SK-N-SH (cell line): ENCODE results near the gene DDC. TPM values are rescaled to one million over a fixed set of nuclear protein-coding genes. Genes with fewer than 3 reads are reported as not detected.

Experiments used
- CTCF ChIA-PET: fragments of 300-600, 350-600 bp; formaldehyde crosslinking; extraction: SDS; loops from one replicate; lab custom pipeline; 2021; lab: Yijun Ruan, JAX
- POLR2A ChIA-PET: fragments of 350-600 bp; sonication (Branson Sonifier 250); formaldehyde crosslinking; extraction: SDS; loops from one replicate; lab custom pipeline; 2020; ENCODE audit warnings: antibody characterized with exemption, inconsistent platforms; lab: Yijun Ruan, JAX
- DNase-seq: peaks from one replicate; pipeline ENCODE4 v3.0.0; 2012
- H2AFZ ChIP-seq: fragments of 200-600 bp; sonication (generic); 2 replicates; pipeline ENCODE4 v1.8.1; 2016; ENCODE audit warnings: antibody characterized with exemption, mild to moderate bottlenecking, low read depth
- H3F3A ChIP-seq: fragments of 200-600 bp; sonication (generic); replicated peaks from 2 replicates; pipeline ENCODE3; 2016; ENCODE audit warnings: antibody characterized with exemption, mild to moderate bottlenecking; ENCODE audit not compliant: insufficient read depth
- H3K27ac ChIP-seq, 2 experiments: fragments of 200-500 bp in 1 of 2; fragments of 200-600 bp in 1 of 2; sonication (Bioruptor generic) in 1 of 2; sonication (generic), shearing (Covaris generic) in 1 of 2; 2 replicates each; pipeline versions ENCODE4 v1.5.1 to v1.6.1; 2014 to 2016; ENCODE audit warnings: low read depth in 2 of 2, inconsistent platforms in 1 of 2, low read length in 1 of 2, mild to moderate bottlenecking in 1 of 2, mixed read lengths in 1 of 2
- H3K27me3 ChIP-seq: fragments of 200-600 bp; sonication (generic), shearing (Covaris generic); 2 replicates; pipeline ENCODE4 v1.6.1; 2016; ENCODE audit warnings: mixed run types; ENCODE audit not compliant: insufficient read depth
- H3K36me3 ChIP-seq, 2 experiments: fragments of 200-500 bp in 1 of 2; fragments of 200-600 bp in 1 of 2; sonication (Bioruptor generic) in 1 of 2; sonication (generic) in 1 of 2; replicated peaks in 1 of 2; 2 replicates each; pipeline versions ENCODE3 to v1.5.1; 2014 to 2016; ENCODE audit warnings: low read length in 1 of 2, mild to moderate bottlenecking in 1 of 2; ENCODE audit not compliant: insufficient read depth in 2 of 2, control insufficient read depth in 1 of 2
- H3K4me1 ChIP-seq, 2 experiments: fragments of 200-500 bp in 1 of 2; fragments of 200-600 bp in 1 of 2; sonication (Bioruptor generic) in 1 of 2; sonication (generic), shearing (Covaris generic) in 1 of 2; 2 replicates each; pipeline versions ENCODE4 v1.5.1 to v1.6.1; 2014 to 2016; ENCODE audit warnings: low read depth in 1 of 2, low read length in 1 of 2, mixed run types in 1 of 2; ENCODE audit not compliant: insufficient read depth in 2 of 2, control insufficient read depth in 1 of 2
- H3K4me2 ChIP-seq: fragments of 200-600 bp; sonication (generic), shearing (Covaris generic); 2 replicates; pipeline ENCODE4 v1.6.1; 2017; ENCODE audit warnings: mixed run types
- H3K4me3 ChIP-seq, 2 experiments: fragments of 200-500 bp in 1 of 2; fragments of 200-600 bp in 1 of 2; sonication (Bioruptor generic) in 1 of 2; sonication (generic), shearing (Covaris generic) in 1 of 2; 2 replicates each; pipeline versions ENCODE4 v1.5.1 to v1.8.1; 2014 to 2016; ENCODE audit warnings: low read depth in 2 of 2, inconsistent platforms in 1 of 2, low read length in 1 of 2, mild to moderate bottlenecking in 1 of 2, mixed read lengths in 1 of 2, moderate library complexity in 1 of 2
- H3K79me2 ChIP-seq: fragments of 200-600 bp; sonication (generic); 2 replicates; pipeline ENCODE4 v1.8.1; 2017; ENCODE audit warnings: mild to moderate bottlenecking; ENCODE audit not compliant: insufficient read depth
- H3K9ac ChIP-seq: fragments of 200-600 bp; sonication (generic); 2 replicates; pipeline ENCODE4 v1.6.1; 2017; ENCODE audit warnings: mixed run types
- H3K9me2 ChIP-seq: fragments of 200-600 bp; sonication (generic); 2 replicates; pipeline ENCODE4 v1.6.1; 2017; ENCODE audit warnings: mixed run types
- H3K9me3 ChIP-seq: fragments of 200-600 bp; sonication (generic); 2 replicates; pipeline ENCODE4 v1.6.1; 2017; ENCODE audit warnings: mixed run types, mild to moderate bottlenecking, moderate library complexity
- H4K20me1 ChIP-seq: fragments of 200-600 bp; sonication (generic); 2 replicates; pipeline ENCODE4 v1.6.1; 2017; ENCODE audit warnings: mild to moderate bottlenecking, mixed run types; ENCODE audit not compliant: insufficient read depth
- CHD2 ChIP-seq: fragments of 150-350 bp; IDR thresholded peaks from 2 replicates; pipeline ENCODE4 v1.6.1; 2018; ENCODE audit warnings: low read length; ENCODE audit not compliant: partially characterized antibody
- EP300 ChIP-seq, 2 experiments: IDR thresholded peaks; 2 replicates each; pipeline versions ENCODE4 v1.4.0 to v1.6.1; 2012; ENCODE audit warnings: borderline replicate concordance in 1 of 2, low read depth in 1 of 2, low read length in 1 of 2
- EZH2phosphoT487 ChIP-seq: fragments of 200-600 bp; sonication (generic); IDR thresholded peaks from 2 replicates; pipeline ENCODE4 v1.6.1; 2017; ENCODE audit warnings: low read depth, mixed run types, mild to moderate bottlenecking, antibody characterized with exemption, moderate library complexity, borderline replicate concordance
- FOXJ3 ChIP-seq: sonication (generic); formaldehyde crosslinking; IDR thresholded peaks from 2 replicates; pipeline ENCODE4 v1.5.1; 2020; ENCODE audit warnings: mild to moderate bottlenecking, missing genetic modification reagents
- FOXM1 ChIP-seq: IDR thresholded peaks from 2 replicates; pipeline ENCODE4 v1.4.0; 2012; ENCODE audit warnings: low read depth, mild to moderate bottlenecking
- GABPA ChIP-seq: IDR thresholded peaks from 2 replicates; pipeline ENCODE4 v1.4.0; 2012; ENCODE audit warnings: low read depth, mild to moderate bottlenecking
- GATA2 ChIP-seq: sonication (generic); formaldehyde crosslinking; IDR thresholded peaks from 2 replicates; pipeline ENCODE4 v1.5.0; 2020; ENCODE audit warnings: mild to moderate bottlenecking, missing genetic modification reagents
- JUND ChIP-seq: IDR thresholded peaks from 2 replicates; pipeline ENCODE4 v1.4.0; 2012
- MAX ChIP-seq: IDR thresholded peaks from 2 replicates; pipeline ENCODE4 v1.4.0; 2012; ENCODE audit warnings: low read depth
- MEF2A ChIP-seq: IDR thresholded peaks from 2 replicates; pipeline ENCODE4 v1.4.0; 2012; ENCODE audit warnings: low read depth, borderline replicate concordance
- MXI1 ChIP-seq: IDR thresholded peaks from 2 replicates; pipeline ENCODE4 v1.6.1; 2012; ENCODE audit warnings: mild to moderate bottlenecking, low read depth, low read length, improper control_type of control experiment
- NFIC ChIP-seq: IDR thresholded peaks from 2 replicates; pipeline ENCODE4 v1.4.0; 2012; ENCODE audit warnings: borderline replicate concordance
- NRF1 ChIP-seq: IDR thresholded peaks from 2 replicates; pipeline ENCODE4 v1.6.1; 2012; ENCODE audit warnings: low read depth, mild to moderate bottlenecking, low read length
- PBX3 ChIP-seq: IDR thresholded peaks from 2 replicates; pipeline ENCODE4; 2012
- POLR2AphosphoS5 ChIP-seq: IDR thresholded peaks from 2 replicates; pipeline ENCODE4 v1.6.1; 2012; ENCODE audit warnings: low read depth, low read length
- RFX5 ChIP-seq: IDR thresholded peaks from 2 replicates; pipeline ENCODE4 v1.6.1; 2012; ENCODE audit warnings: mild to moderate bottlenecking, improper control_type of control experiment, low read length
- RXRA ChIP-seq: IDR thresholded peaks from 2 replicates; pipeline ENCODE4 v1.4.0; 2012; ENCODE audit warnings: low read depth, mild to moderate bottlenecking, borderline replicate concordance
- SMC3 ChIP-seq: IDR thresholded peaks from 2 replicates; pipeline ENCODE4 v1.6.1; 2012; ENCODE audit warnings: low read depth, low read length, improper control_type of control experiment
- TAF1 ChIP-seq: IDR thresholded peaks from 2 replicates; pipeline ENCODE4 v1.6.1; 2012; ENCODE audit warnings: low read depth, mild to moderate bottlenecking, low read length, moderate library complexity, borderline replicate concordance
- TEAD4 ChIP-seq: IDR thresholded peaks from 2 replicates; pipeline ENCODE4 v1.4.0; 2012; ENCODE audit warnings: mild to moderate bottlenecking, borderline replicate concordance; ENCODE audit not compliant: insufficient read depth
- USF1 ChIP-seq: IDR thresholded peaks from 2 replicates; pipeline ENCODE4 v1.4.0; 2012; ENCODE audit warnings: low read depth, borderline replicate concordance
- USF2 ChIP-seq: fragments of 150-350 bp; IDR thresholded peaks from 2 replicates; pipeline ENCODE4 v1.6.1; 2017; ENCODE audit warnings: antibody characterized with exemption, low read length, low read depth, borderline replicate concordance
- YY1 ChIP-seq: IDR thresholded peaks from 2 replicates; pipeline ENCODE4 v1.4.0; 2012; ENCODE audit warnings: low read depth, mild to moderate bottlenecking
- ZBTB33 ChIP-seq: IDR thresholded peaks from 2 replicates; pipeline ENCODE4 v1.4.0; 2012; ENCODE audit warnings: low read depth, borderline replicate concordance
- whole genome bisulfite sequencing: methylation state at CpG from one replicate; pipeline ENCODE4 v1.1.6; 2017; ENCODE audit warnings: low lambda C conversion rate; 5-methylcytosine and 5-hydroxymethylcytosine counted together
- polyA plus RNA-seq, 3 experiments: library from polyadenylated mRNA; depleted of rRNA; stranded (reverse); fragments of >200 nt; gene quantifications; 2 replicates each; pipeline ENCODE4 v1.2.3, GENCODE V29; 2012

Gene DDC
- polyA plus RNA-seq, 1 of the 3 experiments (the other 2 are of a cell fraction), result 1.8 TPM

GRCh38 chr7:50449881-50450589 lies 115.2 kb downstream of the DDC start, which contains the start of gene FIGNL1:
Gene FIGNL1, minus strand, starts transcription at chr7:50450350. Its CDS starts 3,063 bp downstream, at chr7:50447287.
- peak within 1 kb of the TSS; percentile 93 for H3K4me2 ChIP-seq
- H3K27me3 ChIP-seq, result 0 out of 2 replicates have a peak, but pooled peaks cover 2% of the 10 kb centered on the region
- ChIA-PET POLR2A (interaction anchor here (0.6 to 1.7 kb wide), 6 partner anchors 15 to 176 kb away, joined by 3 to 6 read pairs (median 4); no protein-coding TSS in a partner anchor), CTCF (interaction anchor here (0.6 to 3.8 kb wide), 13 partner anchors 12 to 245 kb away, joined by 3 to 19 read pairs (median 3); no protein-coding TSS in a partner anchor)
- H3K4me3 ChIP-seq, result peak within 1 kb of the TSS; percentile 77 to 85
- peak within 1 kb of the TSS; percentile 71 for H3K9ac ChIP-seq
- no peaks in the 10 kb centered on the region for H3K9me3 ChIP-seq
- under 1% methylated on average over 44 of the region's 63 CpGs for WGBS
- H3K27ac ChIP-seq, result peak within 1 kb of the TSS; percentile 21 to 74; a peak in 3 of 4 replicates
- H3F3A ChIP-seq, result no peaks in the 10 kb centered on the region
- H4K20me1 ChIP-seq, result no peaks in the 10 kb centered on the region
- H3K79me2 ChIP-seq, result peaks cover 25% of the 10 kb centered on the region; the same call in 1 of the 2 replicates
- H3K36me3 ChIP-seq, result peaks cover 16 to 24% of the 10 kb centered on the region in 2 experiments
- no peaks in the 10 kb centered on the region for H3K9me2 ChIP-seq
- peaks cover 0 to 20% of the 10 kb centered on the region in 2 experiments; a peak in 2 of 4 replicates for H3K4me1 ChIP-seq
- peak; percentile 94 for DNase-seq
- peak within 1 kb of the TSS; percentile 98 for H2AFZ ChIP-seq
- TF ChIP-seq ZBTB33 (no peak), MAX (peak; percentile 84; the same call in 1 of the 2 replicates), MXI1 (peak; percentile 94), GATA2 (CRISPR knock-in tag) (no peak), FOXM1 (no peak), RXRA (no peak), NRF1 (peak; percentile 94), RFX5 (0 out of 2 replicates have a peak, but pooled peaks have one; percentile 36), TAF1 (peak; percentile 72), EP300 (IDR thresholded peaks at IDR 0.05; ENCODE audit: borderline replicate concordance in 1 of 2, low read depth in 1 of 2, low read length in 1 of 2) (0 out of 4 replicates have a peak, but pooled peaks of 1 of the 2 experiments have one; percentile 31), POLR2AphosphoS5 (peak; percentile 89), EZH2phosphoT487 (no peak), MEF2A (no peak), GABPA (no peak), PBX3 (no peak), FOXJ3 (no peak), TEAD4 (no peak), CHD2 (peak; percentile 74), YY1 (no peak), USF2 (no peak), USF1 (no peak), JUND (no peak), NFIC (peak; percentile 44), SMC3 (no peak)
